ENCODE results near the gene AMH. TPM values are rescaled to one million over a fixed set of nuclear protein-coding genes. Genes with fewer than 3 reads are reported as not detected.

AMH gene
- polyA plus RNA-seq, 4 donors, result 2.2 to 3.2 (median 2.8) TPM

GRCh38 chr19:2282062-2282861, 33.1 kb downstream of the AMH start, which contains the start of gene PEAK3:
Gene PEAK3, minus strand, starts transcription at chr19:2282175. Its CDS starts 1,244 bp downstream, at chr19:2280931.
- no peak for DNase-seq (ENCODE audit: low read depth in 4 of 4, low spot score in 3 of 4)

- DNase-seq (ENCODE audit: low read depth in 4 of 4, low spot score in 3 of 4), result no peak
Measured at GRCh38 chr19:2282862-2283237, 33.7 kb downstream of the AMH start.

- DNase-seq (ENCODE audit: low read depth in 4 of 4, low spot score in 3 of 4), result no peak
Measured at GRCh38 chr19:2283835-2284507, 34.8 kb downstream of the AMH start.

GRCh38 chr19:2286402-2287140, 37.4 kb downstream of the AMH start:
- DNase-seq (ENCODE audit: low read depth in 4 of 4, low spot score in 3 of 4), result no peak

- no peak for DNase-seq (ENCODE audit: low read depth in 4 of 4, low spot score in 3 of 4)
Measured at GRCh38 chr19:2287585-2288337, 38.6 kb downstream of the AMH start.

- no peak for DNase-seq (ENCODE audit: low read depth in 4 of 4, low spot score in 3 of 4)
Measured at GRCh38 chr19:2288338-2288817, 39.3 kb downstream of the AMH start.

- DNase-seq (ENCODE audit: low read depth in 4 of 4, low spot score in 3 of 4), result no peak
Measured at GRCh38 chr19:2288818-2289713, 39.9 kb downstream of the AMH start.

- no peak for DNase-seq (ENCODE audit: low read depth in 4 of 4, low spot score in 3 of 4)
Measured at GRCh38 chr19:2289714-2290435, 40.8 kb downstream of the AMH start.

- DNase-seq (ENCODE audit: low read depth in 4 of 4, low spot score in 3 of 4), result no peak
Measured at GRCh38 chr19:2290441-2291184, 41.5 kb downstream of the AMH start.

GRCh38 chr19:2291185-2291751, 42.1 kb downstream of the AMH start:
- no peak for DNase-seq (ENCODE audit: low read depth in 4 of 4, low spot score in 3 of 4)

- no peak for DNase-seq (ENCODE audit: low read depth in 4 of 4, low spot score in 3 of 4)
Measured at GRCh38 chr19:2294687-2295335, 45.7 kb downstream of the AMH start.

- no peak for DNase-seq (ENCODE audit: low read depth in 4 of 4, low spot score in 3 of 4)
Measured at GRCh38 chr19:2296141-2296540, 47.0 kb downstream of the AMH start.

- no peak for DNase-seq (ENCODE audit: low read depth in 4 of 4, low spot score in 3 of 4)
Measured at GRCh38 chr19:2300533-2300932, 51.4 kb downstream of the AMH start.
